A549 (cell line): Measurements from ENCODE around the gene GRID2. TPM values are rescaled to one million over a fixed set of nuclear protein-coding genes. Genes with fewer than 3 reads are reported as not detected.
A peak's percentile ranks its signal among the peaks of the same experiment; 100 is the strongest.

ENCODE experiments used
- ATAC-seq, 2 experiments: fragments of 200-7000 bp in 1 of 2; fragments of >200 bp in 1 of 2; cut with Nextera tagmentation in 1 of 2; cut with Tn5 transposase in 1 of 2; 3 replicates each; pipeline versions ENCODE4 v1.8.0 to v1.9.1; 2018 to 2020; ENCODE audit warnings: mild to moderate bottlenecking in 1 of 2, moderate library complexity in 1 of 2
- CTCF ChIA-PET: fragments of 300-600 bp; sonication (Branson Sonifier 250); formaldehyde crosslinking; extraction: SDS; loops from one replicate; lab custom pipeline; 2021; ENCODE audit warnings: antibody characterized with exemption, inconsistent platforms; lab: Yijun Ruan, JAX
- POLR2A ChIA-PET: fragments of 350-600 bp; formaldehyde crosslinking; extraction: SDS; loops from one replicate; lab custom pipeline; 2021; ENCODE audit warnings: antibody characterized with exemption, inconsistent platforms; lab: Yijun Ruan, JAX
- DNase-seq, 2 experiments: peaks; one replicate each; pipeline versions ENCODE4 v3.0.0 to v3.0.0-alpha.2; 2011 to 2016; ENCODE audit warnings: low read depth in 1 of 2, low spot score in 1 of 2
- FAIRE-seq: peaks from 2 replicates; lab custom pipeline; 2011; peaks lifted over from hg19 to GRCh38; lab: Jason Lieb, UNC
- H3K27ac ChIP-seq, 2 experiments: fragments of >200 bp; sonication (Bioruptor Twin); formaldehyde crosslinking; 3 replicates each; pipeline ENCODE4 v1.5.1; 2016 to 2017
- H3K4me1 ChIP-seq: fragments of >200 bp; sonication (Bioruptor Twin); formaldehyde crosslinking; 3 replicates; pipeline ENCODE4 v1.6.1; 2016
- H3K4me2 ChIP-seq: fragments of >200 bp; sonication (Bioruptor Twin); formaldehyde crosslinking; 3 replicates; pipeline ENCODE4 v1.6.1; 2016
- H3K4me3 ChIP-seq: fragments of >200 bp; sonication (Bioruptor Twin); formaldehyde crosslinking; 3 replicates; pipeline ENCODE4 v1.5.1; 2016
- H3K9me3 ChIP-seq: fragments of >200 bp; sonication (Bioruptor Twin); formaldehyde crosslinking; 3 replicates; pipeline ENCODE4 v1.6.1; 2016
- CBX2 ChIP-seq: fragments of 200-600 bp; sonication (generic); IDR thresholded peaks from 2 replicates; pipeline ENCODE4 v1.6.1; 2016; ENCODE audit warnings: low read depth, mild to moderate bottlenecking, borderline replicate concordance
- CTCF ChIP-seq: fragments of >200 bp; sonication (Bioruptor Twin); formaldehyde crosslinking; IDR thresholded peaks from 3 replicates; pipeline ENCODE4 v1.5.1; 2016
- E2F6 ChIP-seq: IDR thresholded peaks from 2 replicates; pipeline ENCODE4 v1.6.1; 2012; ENCODE audit warnings: low read depth, borderline replicate concordance
- EHF ChIP-seq: fragments of 250-450 bp; sonication (Bioruptor Pico); IDR thresholded peaks from 2 replicates; pipeline ENCODE4 v1.5.0; 2020; ENCODE audit warnings: mild to moderate bottlenecking
- FOSL2 ChIP-seq, 2 experiments: fragments of 450-650 bp in 1 of 2; fragments of >200 bp in 1 of 2; sonication (Bioruptor Twin) in 1 of 2; formaldehyde crosslinking; IDR thresholded peaks; 2 replicates each; pipeline versions ENCODE4 v1.5.0 to v1.6.1; 2016 to 2020; ENCODE audit warnings: mild to moderate bottlenecking in 1 of 2, moderate library complexity in 1 of 2
- GATA3 ChIP-seq: IDR thresholded peaks from 2 replicates; pipeline ENCODE4 v1.6.1; 2012; ENCODE audit warnings: borderline replicate concordance
- HDAC2 ChIP-seq: fragments of 200-600 bp; sonication (generic); IDR thresholded peaks from 2 replicates; pipeline ENCODE4 v1.6.1; 2016
- HEYL ChIP-seq: fragments of 250-450 bp; sonication (Bioruptor Pico); IDR thresholded peaks from 2 replicates; pipeline ENCODE4 v1.8.0; 2021; ENCODE audit warnings: mild to moderate bottlenecking, moderate library complexity
- HOXA7 ChIP-seq: fragments of 250-450 bp; sonication (Bioruptor Pico); IDR thresholded peaks from 2 replicates; pipeline ENCODE4 v1.5.0; 2020; ENCODE audit warnings: mild to moderate bottlenecking, moderate library complexity
- KDM1A ChIP-seq: fragments of 200-600 bp; sonication (generic); IDR thresholded peaks from 2 replicates; pipeline ENCODE4 v1.6.1; 2016; ENCODE audit warnings: low read depth, mild to moderate bottlenecking
- PHF8 ChIP-seq: fragments of 200-600 bp; sonication (generic); IDR thresholded peaks from 2 replicates; pipeline ENCODE4 v1.6.1; 2016; ENCODE audit warnings: low read depth, mild to moderate bottlenecking, antibody characterized with exemption, moderate library complexity, borderline replicate concordance
- POLR2A ChIP-seq: IDR thresholded peaks from 2 replicates; pipeline ENCODE4 v1.6.1; 2012; ENCODE audit warnings: mild to moderate bottlenecking, low read length
- RAD21 ChIP-seq, 2 experiments: fragments of >200 bp in 1 of 2; sonication (Bioruptor Twin) in 1 of 2; formaldehyde crosslinking in 1 of 2; IDR thresholded peaks in 1 of 2; conservative IDR thresholded peaks in 1 of 2; 2 replicates in 1 of 2; 3 replicates in 1 of 2; pipeline ENCODE4 v1.6.1; 2012 to 2018; ENCODE audit warnings: inconsistent platforms in 1 of 2
- SMC3 ChIP-seq: fragments of >200 bp; sonication (Bioruptor Twin); formaldehyde crosslinking; IDR thresholded peaks from 3 replicates; pipeline ENCODE4 v1.6.1; 2018; ENCODE audit warnings: inconsistent platforms
- SREBF2 ChIP-seq: fragments of 450-650 bp; IDR thresholded peaks from 2 replicates; pipeline ENCODE4 v1.6.1; 2014; ENCODE audit warnings: mild to moderate bottlenecking, moderate library complexity
- WGBS: methylation state at CpG from one replicate; pipeline ENCODE4 v1.1.6; 2017; ENCODE audit errors: missing lambda C conversion rate; 5-methylcytosine and 5-hydroxymethylcytosine counted together
- polyA plus RNA-seq, 4 experiments: library from polyadenylated mRNA; depleted of rRNA in 3 of 4; stranded (reverse); fragments of >200 nt; fragmentation: RNase III in 1 of 4; extraction: RNeasy Plus Mini Kit Qiagen cat#74134 plus additional on column Dnase treatment in 1 of 4; gene quantifications; 2 replicates in 3 of 4; 3 replicates in 1 of 4; pipeline ENCODE4 v1.2.3, GENCODE V29; 2011 to 2017
- TF ChIP-seq, protein P1 (sequence below): fragments of 250-450 bp; sonication (Bioruptor Pico); IDR thresholded peaks from 2 replicates; pipeline ENCODE4 v1.5.0; 2021; ENCODE audit warnings: mild to moderate bottlenecking, moderate library complexity, borderline replicate concordance
- TF ChIP-seq, protein P2 (sequence below): IDR thresholded peaks from 2 replicates; pipeline ENCODE4 v1.6.1; 2012
- TF ChIP-seq, protein P3 (sequence below): fragments of 450-650 bp; IDR thresholded peaks from 2 replicates; pipeline ENCODE4 v1.6.1; 2014; ENCODE audit warnings: antibody characterized with exemption
- TF ChIP-seq, protein P4 (sequence below): fragments of 200-600 bp; sonication (generic); IDR thresholded peaks from 2 replicates; pipeline ENCODE4 v1.6.1; 2016; ENCODE audit warnings: antibody characterized with exemption, mild to moderate bottlenecking, moderate library complexity

GRID2 gene
- polyA plus RNA-seq, 2 of the 4 experiments (the other 2 are of a cell fraction): not detected

- ATAC-seq (peak in 1 of 2 experiments; percentile 68; a peak in 3 of 6 replicates), FAIRE-seq (no peak)
- Histone ChIP-seq H3K4me1 (no peaks in the 10 kb centered on the region), H3K27ac (no peak overlapping the region), H3K4me3 (no peak overlapping the region)
- POLR2A ChIA-PET: no interaction called here
- CTCF ChIA-PET: interaction anchor here (0.8 kb wide), 1 partner anchor 18 kb away, joined by 3 read pairs; no protein-coding TSS in a partner anchor
- TF ChIP-seq HEYL (CRISPR knock-in tag) (no peak), E2F6 (no peak), CBX2 (no peak), HOXA7 (CRISPR knock-in tag) (no peak), PHF8 (no peak), GATA3 (no peak), FOSL2 (IDR thresholded peaks at IDR 0.05) (no peak), FOSL2 (CRISPR knock-in tag; IDR thresholded peaks at IDR 0.05) (no peak), POLR2A (no peak), SMC3 (peak; percentile 56), HDAC2 (no peak), CTCF (peak; percentile 47), SREBF2 (no peak), EHF (CRISPR knock-in tag) (no peak), KDM1A (no peak), RAD21 (conservative IDR thresholded peaks at IDR 0.05 in 1 of 2, IDR thresholded peaks at IDR 0.05 in 1 of 2) (peak; percentile 31 to 32; a peak in 2 of 5 replicates)
- TF ChIP-seq, protein P1, sequence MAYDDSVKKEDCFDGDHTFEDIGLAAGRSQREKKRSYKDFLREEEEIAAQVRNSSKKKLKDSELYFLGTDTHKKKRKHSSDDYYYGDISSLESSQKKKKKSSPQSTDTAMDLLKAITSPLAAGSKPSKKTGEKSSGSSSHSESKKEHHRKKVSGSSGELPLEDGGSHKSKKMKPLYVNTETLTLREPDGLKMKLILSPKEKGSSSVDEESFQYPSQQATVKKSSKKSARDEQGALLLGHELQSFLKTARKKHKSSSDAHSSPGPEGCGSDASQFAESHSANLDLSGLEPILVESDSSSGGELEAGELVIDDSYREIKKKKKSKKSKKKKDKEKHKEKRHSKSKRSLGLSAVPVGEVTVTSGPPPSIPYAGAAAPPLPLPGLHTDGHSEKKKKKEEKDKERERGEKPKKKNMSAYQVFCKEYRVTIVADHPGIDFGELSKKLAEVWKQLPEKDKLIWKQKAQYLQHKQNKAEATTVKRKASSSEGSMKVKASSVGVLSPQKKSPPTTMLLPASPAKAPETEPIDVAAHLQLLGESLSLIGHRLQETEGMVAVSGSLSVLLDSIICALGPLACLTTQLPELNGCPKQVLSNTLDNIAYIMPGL (CRISPR knock-in tag): no peak
- TF ChIP-seq, protein P2, sequence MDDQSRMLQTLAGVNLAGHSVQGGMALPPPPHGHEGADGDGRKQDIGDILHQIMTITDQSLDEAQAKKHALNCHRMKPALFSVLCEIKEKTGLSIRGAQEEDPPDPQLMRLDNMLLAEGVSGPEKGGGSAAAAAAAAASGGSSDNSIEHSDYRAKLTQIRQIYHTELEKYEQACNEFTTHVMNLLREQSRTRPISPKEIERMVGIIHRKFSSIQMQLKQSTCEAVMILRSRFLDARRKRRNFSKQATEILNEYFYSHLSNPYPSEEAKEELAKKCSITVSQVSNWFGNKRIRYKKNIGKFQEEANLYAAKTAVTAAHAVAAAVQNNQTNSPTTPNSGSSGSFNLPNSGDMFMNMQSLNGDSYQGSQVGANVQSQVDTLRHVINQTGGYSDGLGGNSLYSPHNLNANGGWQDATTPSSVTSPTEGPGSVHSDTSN: no peak
- TF ChIP-seq, protein P3, sequence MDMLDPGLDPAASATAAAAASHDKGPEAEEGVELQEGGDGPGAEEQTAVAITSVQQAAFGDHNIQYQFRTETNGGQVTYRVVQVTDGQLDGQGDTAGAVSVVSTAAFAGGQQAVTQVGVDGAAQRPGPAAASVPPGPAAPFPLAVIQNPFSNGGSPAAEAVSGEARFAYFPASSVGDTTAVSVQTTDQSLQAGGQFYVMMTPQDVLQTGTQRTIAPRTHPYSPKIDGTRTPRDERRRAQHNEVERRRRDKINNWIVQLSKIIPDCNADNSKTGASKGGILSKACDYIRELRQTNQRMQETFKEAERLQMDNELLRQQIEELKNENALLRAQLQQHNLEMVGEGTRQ: no peak
- TF ChIP-seq, protein P4, sequence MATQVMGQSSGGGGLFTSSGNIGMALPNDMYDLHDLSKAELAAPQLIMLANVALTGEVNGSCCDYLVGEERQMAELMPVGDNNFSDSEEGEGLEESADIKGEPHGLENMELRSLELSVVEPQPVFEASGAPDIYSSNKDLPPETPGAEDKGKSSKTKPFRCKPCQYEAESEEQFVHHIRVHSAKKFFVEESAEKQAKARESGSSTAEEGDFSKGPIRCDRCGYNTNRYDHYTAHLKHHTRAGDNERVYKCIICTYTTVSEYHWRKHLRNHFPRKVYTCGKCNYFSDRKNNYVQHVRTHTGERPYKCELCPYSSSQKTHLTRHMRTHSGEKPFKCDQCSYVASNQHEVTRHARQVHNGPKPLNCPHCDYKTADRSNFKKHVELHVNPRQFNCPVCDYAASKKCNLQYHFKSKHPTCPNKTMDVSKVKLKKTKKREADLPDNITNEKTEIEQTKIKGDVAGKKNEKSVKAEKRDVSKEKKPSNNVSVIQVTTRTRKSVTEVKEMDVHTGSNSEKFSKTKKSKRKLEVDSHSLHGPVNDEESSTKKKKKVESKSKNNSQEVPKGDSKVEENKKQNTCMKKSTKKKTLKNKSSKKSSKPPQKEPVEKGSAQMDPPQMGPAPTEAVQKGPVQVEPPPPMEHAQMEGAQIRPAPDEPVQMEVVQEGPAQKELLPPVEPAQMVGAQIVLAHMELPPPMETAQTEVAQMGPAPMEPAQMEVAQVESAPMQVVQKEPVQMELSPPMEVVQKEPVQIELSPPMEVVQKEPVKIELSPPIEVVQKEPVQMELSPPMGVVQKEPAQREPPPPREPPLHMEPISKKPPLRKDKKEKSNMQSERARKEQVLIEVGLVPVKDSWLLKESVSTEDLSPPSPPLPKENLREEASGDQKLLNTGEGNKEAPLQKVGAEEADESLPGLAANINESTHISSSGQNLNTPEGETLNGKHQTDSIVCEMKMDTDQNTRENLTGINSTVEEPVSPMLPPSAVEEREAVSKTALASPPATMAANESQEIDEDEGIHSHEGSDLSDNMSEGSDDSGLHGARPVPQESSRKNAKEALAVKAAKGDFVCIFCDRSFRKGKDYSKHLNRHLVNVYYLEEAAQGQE: no peak
- TF ChIP-seq, all 56 proteins: peak for 3
- peak; percentile 6 to 45 for DNase-seq
- WGBS: 39% methylated on average over 1 of the region's 1 CpG
- no peak overlapping the region for H3K4me2 ChIP-seq
- H3K9me3 ChIP-seq: no peaks in the 10 kb centered on the region
Observed at GRCh38 chr4:92387459-92388069, 83.8 kb downstream of the GRID2 start.
